LNCaP clone FGC (cell line): ENCODE measurements around the gene FAM221B.

ENCODE experiments used
- DNase-seq: peaks from one replicate; pipeline ENCODE4 v3.0.0-alpha.2; 2011; ENCODE audit warnings: low read depth
- H3K4me3 ChIP-seq: 2 replicates; pipeline ENCODE4 v1.5.1; 2011; ENCODE audit warnings: mild to moderate bottlenecking, low read depth, low read length, control low read depth
- TF ChIP-seq, protein P1 (sequence below): IDR thresholded peaks from 2 replicates; pipeline ENCODE4 v1.5.1; 2012; ENCODE audit warnings: mild to moderate bottlenecking; ENCODE audit not compliant: control insufficient read depth, insufficient read depth; ENCODE audit errors: extremely low read depth

Gene FAM221B, protein sequence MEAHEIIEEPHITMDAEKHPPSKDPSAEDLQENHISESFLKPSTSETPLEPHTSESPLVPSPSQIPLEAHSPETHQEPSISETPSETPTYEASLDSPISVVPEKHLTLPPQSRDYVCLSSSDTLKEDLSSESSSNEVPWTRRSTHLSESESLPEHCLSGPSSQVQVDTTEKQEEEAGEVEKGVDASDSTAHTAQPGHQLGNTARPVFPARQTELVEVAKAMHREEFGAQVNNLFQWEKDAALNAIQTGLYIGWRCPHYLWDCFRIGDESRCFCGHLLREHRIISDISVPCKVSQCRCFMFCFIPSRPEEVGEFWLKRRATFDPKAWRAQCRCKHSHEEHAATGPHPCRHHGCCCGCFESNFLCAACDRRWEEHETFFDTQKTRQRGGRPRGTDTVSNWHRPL

DNA sequence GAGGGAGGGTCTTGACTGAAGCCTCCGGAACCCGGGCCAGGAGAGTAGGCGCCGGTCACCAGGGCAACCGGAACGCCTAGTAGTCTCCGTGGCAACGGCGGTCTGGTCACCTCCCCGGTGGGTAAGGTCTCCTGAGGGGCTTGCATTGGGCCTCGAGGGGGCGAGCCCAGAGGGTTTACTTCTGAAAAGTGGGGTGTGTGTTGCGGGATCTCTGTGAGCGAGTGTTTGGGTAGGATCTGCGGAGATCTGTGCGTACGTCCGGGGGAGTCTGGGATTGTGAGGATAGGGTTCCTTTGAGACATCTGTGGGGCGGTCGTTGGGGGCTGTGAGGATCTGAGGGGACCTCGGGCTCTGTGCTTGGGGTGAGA is at the start of gene FAM221B:
FAM221B (minus strand) TSS at position 17 of the 368 bp plus-strand sequence. CDS start 2,571 bp downstream, outside the sequence.
- DNase-seq = no peak
- peak within 1 kb of the TSS; percentile 67 for H3K4me3 ChIP-seq
- TF ChIP-seq, protein P1, sequence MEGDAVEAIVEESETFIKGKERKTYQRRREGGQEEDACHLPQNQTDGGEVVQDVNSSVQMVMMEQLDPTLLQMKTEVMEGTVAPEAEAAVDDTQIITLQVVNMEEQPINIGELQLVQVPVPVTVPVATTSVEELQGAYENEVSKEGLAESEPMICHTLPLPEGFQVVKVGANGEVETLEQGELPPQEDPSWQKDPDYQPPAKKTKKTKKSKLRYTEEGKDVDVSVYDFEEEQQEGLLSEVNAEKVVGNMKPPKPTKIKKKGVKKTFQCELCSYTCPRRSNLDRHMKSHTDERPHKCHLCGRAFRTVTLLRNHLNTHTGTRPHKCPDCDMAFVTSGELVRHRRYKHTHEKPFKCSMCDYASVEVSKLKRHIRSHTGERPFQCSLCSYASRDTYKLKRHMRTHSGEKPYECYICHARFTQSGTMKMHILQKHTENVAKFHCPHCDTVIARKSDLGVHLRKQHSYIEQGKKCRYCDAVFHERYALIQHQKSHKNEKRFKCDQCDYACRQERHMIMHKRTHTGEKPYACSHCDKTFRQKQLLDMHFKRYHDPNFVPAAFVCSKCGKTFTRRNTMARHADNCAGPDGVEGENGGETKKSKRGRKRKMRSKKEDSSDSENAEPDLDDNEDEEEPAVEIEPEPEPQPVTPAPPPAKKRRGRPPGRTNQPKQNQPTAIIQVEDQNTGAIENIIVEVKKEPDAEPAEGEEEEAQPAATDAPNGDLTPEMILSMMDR = no peak

DNA sequence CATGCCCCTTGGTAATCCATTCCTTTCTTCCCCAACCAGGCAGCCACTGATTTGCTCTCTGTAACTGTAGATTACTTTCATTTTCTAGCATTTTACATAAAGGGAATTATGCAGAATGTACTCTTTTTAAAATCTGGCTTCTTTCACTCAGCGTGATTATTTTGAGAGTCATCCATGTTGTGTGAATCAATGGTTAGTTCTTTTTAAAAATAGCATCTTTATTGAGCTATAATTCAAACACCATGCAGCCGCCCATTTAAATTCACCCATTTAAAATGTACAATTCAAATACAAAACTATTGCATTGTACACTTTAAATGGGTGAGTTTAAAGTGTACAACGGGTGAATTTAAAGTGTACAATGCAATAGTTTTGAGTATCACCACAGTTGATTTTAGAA is 44.0 kb upstream of the FAM221B start:
- no peak for DNase-seq
- H3K4me3 ChIP-seq = no peak overlapping the region
- TF ChIP-seq, protein P1 = no peak

DNA sequence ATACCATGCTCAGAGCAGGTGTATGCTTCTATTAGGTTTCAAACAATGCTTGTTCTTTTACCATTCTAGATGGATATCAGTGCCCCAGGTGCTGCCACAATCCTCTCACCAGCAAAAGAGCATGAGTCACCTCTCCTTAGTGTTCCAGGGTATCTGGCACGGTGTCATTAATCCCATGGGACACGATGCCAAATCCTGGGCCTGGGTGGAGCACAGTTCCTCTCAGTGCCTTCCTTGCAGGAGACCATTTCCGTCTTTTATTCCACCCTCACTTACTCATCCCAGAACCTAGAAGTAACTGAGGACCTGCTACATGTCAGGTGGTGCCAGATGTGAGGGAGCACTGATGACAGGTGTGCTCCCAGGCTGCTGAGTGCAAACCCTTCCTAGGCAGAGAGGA is 43.0 kb upstream of the FAM221B start:
- H3K4me3 ChIP-seq = no peak overlapping the region
- DNase-seq = peak; percentile 42
- TF ChIP-seq, protein P1 = no peak

DNA sequence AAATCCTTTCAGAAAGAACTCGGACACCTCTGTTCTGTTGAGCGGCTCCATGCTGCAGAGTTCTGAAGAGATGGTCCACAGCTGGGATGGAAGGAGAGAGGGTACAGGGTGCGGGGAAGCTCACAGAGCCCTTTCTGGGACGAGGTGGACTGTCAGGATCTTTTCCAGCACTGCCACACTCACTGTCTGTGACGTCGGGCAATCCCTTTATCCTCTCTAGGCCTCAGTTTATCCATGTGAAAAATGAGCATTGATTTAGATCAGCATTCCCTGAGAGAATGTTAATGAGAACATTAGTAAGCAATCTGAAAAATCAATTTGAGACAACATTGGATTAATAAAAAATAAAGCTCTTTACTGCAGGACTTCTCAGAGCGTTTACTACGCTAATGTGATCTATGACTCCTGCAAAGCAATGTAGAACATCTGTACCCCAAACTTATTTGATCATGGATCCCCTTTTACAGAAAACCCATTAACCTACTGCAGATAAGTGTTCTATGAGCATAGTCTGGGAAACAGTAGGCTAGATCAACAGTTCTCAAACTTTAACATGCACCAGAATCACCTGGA is 41.9 kb upstream of the FAM221B start, which contains the start of gene OR13J1:
OR13J1 (minus strand) TSS at position 51 of the 573 bp plus-strand sequence; CDS start at position 51, 0 bp downstream.
- DNase-seq = no peak
- TF ChIP-seq, protein P1 = no peak
- H3K4me3 ChIP-seq = no peak within 1 kb of the TSS

DNA sequence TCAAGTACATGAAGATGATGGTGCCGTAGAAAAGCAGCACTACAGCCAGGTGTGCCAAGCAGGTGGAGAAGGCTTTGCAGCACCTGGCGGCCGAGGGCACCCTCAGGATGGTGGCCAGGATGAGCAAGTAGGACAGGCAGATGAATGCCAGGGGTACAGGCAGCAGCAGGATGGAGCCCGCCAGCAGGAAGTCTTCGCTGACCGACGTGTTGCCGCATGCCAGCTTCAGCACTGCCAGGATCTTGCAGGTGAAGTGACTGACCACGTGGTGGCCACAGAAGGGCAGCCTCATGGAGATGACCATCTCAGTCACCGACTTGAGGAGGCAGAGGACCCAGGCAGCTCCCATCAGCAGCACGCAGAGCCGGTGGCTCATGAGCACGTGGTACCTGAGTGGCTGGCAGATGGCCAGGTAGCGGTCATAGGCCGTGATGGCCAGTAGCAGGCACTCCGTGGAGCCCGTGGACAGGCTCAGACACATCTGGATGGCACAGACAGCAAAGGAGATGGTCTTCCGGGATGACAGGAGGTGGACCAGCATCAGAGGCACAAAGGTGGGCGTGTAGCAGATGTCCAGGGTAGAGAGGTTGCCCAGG is 41.2 kb upstream of the FAM221B start:
- TF ChIP-seq, protein P1 = no peak
- H3K4me3 ChIP-seq = no peak overlapping the region
- DNase-seq = no peak

DNA sequence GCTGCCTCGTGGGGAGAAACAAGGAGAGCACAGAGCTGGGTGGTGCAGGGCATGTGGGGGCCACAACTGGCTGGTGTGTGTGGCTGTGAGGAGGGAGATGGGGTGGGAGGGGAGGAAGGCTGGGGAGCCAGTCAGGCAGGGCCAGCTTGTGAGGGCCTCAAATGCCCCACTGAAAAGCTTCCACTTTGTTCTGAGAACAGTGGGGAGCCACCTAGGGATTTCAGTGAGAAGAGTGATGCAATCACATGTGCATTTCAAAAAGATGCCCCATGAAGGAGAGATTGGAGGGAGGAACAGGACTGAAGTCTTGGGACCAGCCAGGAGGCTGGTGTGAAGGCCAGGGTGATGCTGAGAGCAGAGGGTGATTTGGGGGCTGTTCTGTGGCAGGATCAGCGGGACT is 40.4 kb upstream of the FAM221B start:
- TF ChIP-seq, protein P1 = no peak
- H3K4me3 ChIP-seq = no peak overlapping the region
- no peak for DNase-seq
